KG1 (cell line): ENCODE data around the gene MYBL2.

ENCODE experiments used
- DNase-seq: peaks from one replicate; lab custom pipeline; 2025; lab: John Stamatoyannopoulos, UW

Gene MYBL2

DNA sequence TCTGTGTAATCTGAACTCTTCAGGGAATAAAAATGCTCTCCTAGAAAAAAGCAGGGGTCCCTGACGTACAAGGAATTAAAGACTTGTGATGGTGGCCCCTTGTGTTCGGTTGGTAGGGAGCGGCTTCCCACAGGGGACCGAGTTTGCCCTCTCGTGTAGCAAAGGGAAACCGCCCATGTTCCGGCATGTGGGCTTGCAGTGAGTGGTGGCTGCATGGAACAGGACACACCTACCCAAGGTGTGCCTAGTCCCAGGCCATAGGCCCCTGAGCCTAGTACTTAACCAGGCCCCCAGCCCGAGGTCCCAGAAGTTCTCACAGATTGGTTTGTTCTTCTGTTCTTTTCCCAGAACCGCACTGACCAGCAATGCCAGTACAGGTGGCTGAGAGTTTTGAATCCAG lies 15.5 kb downstream of the MYBL2 start:
- no peak for DNase-seq

DNA sequence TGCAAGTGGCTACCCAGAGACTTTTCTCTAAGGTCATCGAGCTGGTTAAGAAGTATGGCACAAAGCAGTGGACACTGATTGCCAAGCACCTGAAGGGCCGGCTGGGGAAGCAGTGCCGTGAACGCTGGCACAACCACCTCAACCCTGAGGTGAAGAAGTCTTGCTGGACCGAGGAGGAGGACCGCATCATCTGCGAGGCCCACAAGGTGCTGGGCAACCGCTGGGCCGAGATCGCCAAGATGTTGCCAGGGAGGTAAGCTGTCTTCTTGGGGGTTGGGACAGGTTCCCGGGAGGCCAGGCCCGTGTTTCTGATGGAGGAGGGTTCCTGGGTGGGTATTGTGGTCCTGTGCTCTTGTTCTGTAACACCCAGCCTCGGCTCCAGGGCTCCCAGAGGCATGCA lies 19.9 kb downstream of the MYBL2 start:
- no peak for DNase-seq

GRCh38 chr20:43689165-43689564 lies 22.3 kb downstream of the MYBL2 start:
- DNase-seq = no peak

- DNase-seq = no peak
Measured at GRCh38 chr20:43690943-43691598, 24.2 kb downstream of the MYBL2 start.

- DNase-seq = no peak
Measured at GRCh38 chr20:43691928-43692524, 25.1 kb downstream of the MYBL2 start.

DNA sequence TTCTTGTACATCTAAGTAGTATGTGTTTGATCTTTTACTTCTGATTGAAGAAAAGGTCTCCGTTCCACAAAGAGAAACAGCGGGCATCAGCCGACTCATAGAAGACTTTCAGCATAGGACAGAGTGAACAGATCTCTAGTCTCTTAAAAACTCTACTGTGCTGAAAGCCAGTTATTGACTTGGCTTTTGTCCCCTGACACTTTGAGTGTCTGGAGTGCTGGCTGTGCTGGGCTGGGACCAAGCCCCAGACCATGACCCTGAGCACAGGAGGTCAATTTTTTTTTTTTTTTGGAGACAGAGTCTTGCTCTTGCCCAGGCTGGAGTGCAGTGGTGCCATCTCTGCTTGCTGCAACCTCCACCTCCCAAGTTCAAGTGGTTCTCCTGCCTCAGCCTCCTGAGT lies 27.8 kb downstream of the MYBL2 start:
- DNase-seq = no peak

DNA sequence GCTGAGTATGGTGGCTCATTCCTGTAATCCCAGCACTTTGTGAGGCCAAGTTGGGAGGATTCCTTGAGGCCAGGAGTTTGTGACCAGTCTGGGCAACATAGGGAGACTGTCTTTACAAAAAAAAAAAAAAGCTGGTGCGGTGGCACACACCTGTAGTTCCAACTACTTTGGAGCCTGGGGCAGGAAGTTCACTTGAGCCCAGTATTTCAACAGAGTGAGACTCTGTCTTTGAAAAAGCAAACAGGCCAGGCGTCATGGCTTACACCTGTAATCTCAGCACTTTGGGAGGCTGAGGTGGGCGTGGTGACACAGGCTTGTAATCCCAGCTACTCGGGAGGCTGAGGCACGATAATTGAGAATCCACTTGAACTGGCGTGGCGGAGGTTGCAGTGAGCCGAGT lies 28.7 kb downstream of the MYBL2 start:
- no peak for DNase-seq

DNA sequence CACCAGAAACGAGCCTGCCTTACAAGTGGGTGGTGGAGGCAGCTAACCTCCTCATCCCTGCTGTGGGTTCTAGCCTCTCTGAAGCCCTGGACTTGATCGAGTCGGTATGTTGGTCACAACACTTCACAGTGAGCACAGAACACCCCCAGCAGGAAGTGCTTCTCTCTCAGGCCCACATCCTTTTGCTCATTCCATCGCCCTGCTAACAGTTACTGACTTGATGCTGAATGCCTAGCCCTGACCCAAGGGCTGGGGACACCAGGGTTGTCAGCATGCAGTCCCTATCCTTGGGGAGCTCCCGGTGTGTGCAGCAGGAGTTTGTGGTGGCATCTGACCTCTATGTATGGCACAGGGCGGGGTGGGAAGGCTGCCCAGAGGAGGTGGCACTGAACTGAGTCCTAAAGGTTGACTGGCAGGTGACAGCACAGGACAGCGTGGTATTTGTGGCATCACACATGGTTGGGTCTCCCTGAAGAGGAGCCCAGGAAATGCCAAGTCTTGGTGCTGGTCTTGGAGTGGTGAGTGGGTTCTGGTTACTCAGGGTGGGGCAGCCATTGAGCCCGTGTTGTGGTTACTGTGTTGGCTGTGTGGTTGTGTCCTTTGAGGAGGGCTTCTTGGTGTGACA lies 33.1 kb downstream of the MYBL2 start:
- DNase-seq = no peak

- DNase-seq = no peak
Measured at GRCh38 chr20:43700627-43701026, 33.7 kb downstream of the MYBL2 start.

DNA sequence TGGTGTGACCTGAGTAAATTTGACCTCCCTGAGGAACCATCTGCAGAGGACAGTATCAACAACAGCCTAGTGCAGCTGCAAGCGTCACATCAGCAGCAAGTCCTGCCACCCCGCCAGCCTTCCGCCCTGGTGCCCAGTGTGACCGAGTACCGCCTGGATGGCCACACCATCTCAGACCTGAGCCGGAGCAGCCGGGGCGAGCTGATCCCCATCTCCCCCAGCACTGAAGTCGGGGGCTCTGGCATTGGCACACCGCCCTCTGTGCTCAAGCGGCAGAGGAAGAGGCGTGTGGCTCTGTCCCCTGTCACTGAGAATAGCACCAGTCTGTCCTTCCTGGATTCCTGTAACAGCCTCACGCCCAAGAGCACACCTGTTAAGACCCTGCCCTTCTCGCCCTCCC lies 35.6 kb downstream of the MYBL2 start:
- no peak for DNase-seq

DNA sequence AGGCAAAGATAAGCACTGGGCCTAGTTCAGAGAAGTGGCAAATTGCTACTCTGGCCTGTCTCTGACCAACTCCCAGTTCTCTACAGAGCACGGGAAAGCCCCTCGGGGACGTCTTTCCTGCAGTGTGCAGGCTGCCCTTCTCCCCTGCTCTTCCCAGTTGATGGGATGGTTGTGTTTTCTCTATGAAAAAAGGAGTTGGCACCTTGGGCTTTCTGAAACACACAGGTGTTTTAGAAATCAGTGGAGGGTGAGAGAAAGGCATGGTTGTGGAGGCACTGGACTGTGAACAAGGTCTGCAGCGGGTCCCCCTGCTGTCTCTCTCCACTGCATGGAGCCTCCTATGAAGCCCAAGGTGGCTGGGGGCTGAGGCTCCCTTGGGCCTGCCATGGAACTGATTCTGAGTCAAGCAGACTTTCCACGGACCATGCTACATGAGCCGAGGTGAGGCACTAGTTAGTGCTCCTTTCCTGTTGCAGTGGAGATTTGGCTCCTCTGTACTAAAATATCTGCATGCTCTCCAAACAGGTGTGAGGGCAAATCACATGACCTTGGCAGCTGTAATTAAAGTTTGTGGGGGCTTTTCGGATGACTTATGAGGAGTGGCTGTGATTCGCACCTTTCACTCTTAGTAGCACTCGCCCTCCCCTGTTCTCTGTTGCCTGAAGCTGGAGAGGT lies 43.6 kb downstream of the MYBL2 start:
- no peak for DNase-seq

- DNase-seq = no peak
Measured at GRCh38 chr20:43711098-43711654, 44.3 kb downstream of the MYBL2 start.

DNA sequence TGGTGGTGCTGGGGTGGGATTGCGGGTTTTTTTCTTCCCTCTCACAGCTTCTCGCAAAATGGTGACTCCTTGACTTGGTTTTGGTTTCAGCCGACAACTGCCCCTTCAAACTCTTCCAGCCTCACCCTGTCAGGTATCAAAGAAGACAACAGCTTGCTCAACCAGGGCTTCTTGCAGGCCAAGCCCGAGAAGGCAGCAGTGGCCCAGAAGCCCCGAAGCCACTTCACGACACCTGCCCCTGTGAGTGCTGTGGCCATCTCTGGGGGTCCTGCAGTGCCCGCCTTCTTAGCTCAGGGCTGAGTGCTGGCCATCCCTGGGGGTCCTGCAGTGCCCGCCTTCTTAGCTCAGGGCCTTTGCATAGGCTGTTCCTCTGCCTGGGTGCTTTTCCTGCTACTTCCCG lies 48.1 kb downstream of the MYBL2 start:
- DNase-seq = no peak

DNA sequence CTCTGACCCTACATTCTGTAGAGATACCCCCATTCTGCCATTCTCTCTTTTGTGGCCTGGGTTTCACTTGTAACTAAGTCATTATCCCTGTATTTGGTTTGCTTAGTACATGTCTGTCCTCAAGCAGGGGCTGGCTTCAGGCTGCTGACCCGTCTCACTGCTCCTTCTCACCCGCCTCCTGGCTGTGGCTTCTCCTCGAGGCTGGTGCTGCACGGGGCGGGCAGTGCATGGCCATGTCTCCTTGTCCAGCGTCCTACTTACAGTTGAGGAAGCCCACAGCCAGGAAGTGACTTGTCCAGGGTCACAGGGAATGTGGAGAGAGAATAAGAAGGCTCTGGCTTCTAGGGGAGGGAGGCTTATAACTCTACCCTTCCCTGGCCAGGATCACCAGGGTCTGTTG lies 48.6 kb downstream of the MYBL2 start:
- no peak for DNase-seq

DNA sequence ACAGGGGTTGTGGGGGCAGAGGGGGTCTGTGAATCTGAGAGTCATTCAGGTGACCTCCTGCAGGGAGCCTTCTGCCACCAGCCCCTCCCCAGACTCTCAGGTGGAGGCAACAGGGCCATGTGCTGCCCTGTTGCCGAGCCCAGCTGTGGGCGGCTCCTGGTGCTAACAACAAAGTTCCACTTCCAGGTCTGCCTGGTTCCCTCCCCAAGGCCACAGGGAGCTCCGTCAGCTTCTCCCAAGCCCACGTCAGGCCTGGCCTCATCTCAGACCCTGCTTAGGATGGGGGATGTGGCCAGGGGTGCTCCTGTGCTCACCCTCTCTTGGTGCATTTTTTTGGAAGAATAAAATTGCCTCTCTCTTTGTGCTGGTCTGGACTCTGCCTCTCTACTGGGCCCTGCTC lies 49.2 kb downstream of the MYBL2 start:
- no peak for DNase-seq

GRCh38 chr20:43716757-43717615 lies 50.1 kb downstream of the MYBL2 start:
- no peak for DNase-seq

- no peak for DNase-seq
Measured at GRCh38 chr20:43717616-43717995, 50.7 kb downstream of the MYBL2 start.

DNA sequence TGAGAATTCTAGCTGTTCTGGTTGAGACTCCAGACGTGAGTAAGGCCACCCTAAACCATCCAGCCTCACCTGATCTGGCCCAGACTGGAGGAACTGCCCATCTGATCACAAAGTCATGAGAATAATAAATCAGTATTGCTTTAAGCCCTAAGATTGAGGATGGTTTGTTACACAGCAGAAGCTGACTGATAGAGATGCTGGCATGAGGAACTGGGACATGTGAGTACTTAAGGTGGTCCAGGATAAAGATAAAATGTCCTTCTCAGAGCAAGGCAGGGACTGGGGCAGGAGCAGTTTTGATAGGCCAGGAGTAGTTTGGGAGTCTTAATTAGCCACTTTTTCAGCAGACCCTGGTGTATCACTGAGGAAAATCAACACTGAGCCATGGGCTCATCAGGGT lies 53.1 kb downstream of the MYBL2 start:
- DNase-seq = no peak

- no peak for DNase-seq
Measured at GRCh38 chr20:43721097-43721428, 54.1 kb downstream of the MYBL2 start.

DNA sequence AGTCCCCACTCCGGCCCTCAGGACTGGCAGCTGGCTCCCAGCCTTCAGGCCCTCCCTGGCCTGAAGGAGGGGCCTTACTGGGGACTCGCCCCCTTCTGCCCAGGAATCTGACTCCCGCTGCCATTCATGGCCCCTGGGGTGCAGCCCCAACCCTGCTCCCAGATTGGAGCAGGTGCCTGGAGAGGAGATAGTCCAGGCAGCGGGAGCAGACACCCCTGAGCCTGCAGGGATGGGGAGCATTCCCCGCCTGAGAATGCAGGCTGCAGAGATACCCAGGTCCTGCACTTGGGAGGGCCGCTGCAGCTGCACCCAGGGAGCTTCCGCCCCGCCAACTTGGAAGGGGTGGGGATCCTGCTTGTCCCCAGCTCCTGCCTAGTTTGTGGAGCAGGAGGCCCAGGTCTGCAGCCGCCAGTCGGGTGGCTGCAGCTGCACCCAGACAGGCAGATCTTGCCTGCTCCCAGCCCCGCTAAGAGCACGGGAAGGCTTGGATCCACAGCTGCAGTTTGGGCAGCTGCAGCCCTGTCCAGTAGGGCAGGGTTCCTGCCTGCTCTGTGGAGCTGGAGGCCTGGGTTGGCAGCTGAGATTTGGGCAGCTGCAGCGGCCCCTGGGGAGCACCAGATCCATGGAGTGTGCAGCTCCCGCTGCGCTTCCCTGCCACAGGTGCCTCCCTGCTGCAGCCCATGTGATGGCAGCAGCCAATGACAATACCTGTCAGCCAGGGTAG lies 54.7 kb downstream of the MYBL2 start:
- DNase-seq = no peak

DNA sequence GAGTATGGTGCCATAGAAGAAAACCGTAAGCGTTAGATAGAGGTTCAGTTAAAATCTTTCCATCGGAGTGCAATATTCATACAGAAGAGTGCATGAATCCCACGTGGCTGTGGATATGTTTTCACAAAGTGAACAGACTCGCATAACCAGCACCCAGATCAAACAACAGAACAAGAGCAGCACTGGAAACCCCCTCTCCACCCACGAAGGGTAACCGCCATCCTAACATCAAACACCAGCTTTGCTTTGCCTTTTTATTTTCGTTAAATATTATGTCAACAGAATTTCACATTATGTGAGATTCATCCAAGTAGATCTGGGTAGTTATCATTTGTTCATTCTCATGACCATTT lies 55.2 kb downstream of the MYBL2 start:
- DNase-seq = no peak

- DNase-seq = no peak
Measured at GRCh38 chr20:43723186-43723585, 56.3 kb downstream of the MYBL2 start.
